Amygdala (tissue), 56 donors: Measurements from ENCODE around the gene CCDC106.

Experiments
- DNase-seq, 56 donors: peaks; one replicate each; lab custom pipeline; 2025; lab: John Stamatoyannopoulos, UW

Gene CCDC106

GRCh38 chr19:55679343-55680257, 31.6 kb downstream of the CCDC106 start:
- no peak for DNase-seq

DNA sequence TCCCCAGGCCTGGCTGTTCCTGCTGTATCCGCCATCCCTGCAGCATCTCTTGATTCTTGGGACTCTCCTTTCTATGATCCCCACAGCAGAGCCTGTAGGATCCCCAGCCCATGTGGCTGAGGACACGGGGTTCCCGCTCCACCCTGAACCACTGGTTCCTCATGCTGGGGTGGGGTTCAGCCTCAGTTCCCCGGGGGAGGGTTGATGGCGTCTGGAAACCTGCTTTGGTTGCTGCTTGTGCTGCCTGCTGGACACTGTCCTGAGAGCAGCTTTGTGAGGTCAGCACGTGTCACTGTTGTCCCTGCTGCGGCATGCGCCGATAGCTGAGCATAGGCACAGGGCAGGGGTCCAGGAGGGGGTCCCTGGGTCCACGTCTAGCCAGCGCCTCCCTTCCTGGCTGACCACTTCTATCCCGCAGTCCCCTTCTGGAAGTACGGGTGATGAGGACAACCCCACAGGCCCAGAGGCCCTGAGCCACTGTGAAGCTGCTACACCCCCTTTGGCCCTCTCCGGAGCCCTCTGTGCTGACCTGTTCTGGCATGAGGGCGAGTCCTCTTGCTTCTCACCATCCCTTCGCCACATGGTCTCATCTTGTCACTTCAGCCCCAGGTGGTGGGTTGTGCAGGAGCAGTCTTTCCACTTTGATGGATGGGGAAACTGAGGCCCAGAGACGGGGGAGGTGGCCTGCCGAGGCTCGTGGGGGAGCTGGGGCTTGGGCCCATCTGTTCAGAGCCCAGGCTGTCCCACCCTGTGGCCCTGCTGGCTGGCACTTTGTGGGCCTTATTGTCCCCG, 32.5 kb downstream of the CCDC106 start:
- DNase-seq: no peak

GRCh38 chr19:55681131-55682092, 33.4 kb downstream of the CCDC106 start:
- no peak for DNase-seq

GRCh38 chr19:55683449-55684261, 35.6 kb downstream of the CCDC106 start:
- no peak for DNase-seq

DNA sequence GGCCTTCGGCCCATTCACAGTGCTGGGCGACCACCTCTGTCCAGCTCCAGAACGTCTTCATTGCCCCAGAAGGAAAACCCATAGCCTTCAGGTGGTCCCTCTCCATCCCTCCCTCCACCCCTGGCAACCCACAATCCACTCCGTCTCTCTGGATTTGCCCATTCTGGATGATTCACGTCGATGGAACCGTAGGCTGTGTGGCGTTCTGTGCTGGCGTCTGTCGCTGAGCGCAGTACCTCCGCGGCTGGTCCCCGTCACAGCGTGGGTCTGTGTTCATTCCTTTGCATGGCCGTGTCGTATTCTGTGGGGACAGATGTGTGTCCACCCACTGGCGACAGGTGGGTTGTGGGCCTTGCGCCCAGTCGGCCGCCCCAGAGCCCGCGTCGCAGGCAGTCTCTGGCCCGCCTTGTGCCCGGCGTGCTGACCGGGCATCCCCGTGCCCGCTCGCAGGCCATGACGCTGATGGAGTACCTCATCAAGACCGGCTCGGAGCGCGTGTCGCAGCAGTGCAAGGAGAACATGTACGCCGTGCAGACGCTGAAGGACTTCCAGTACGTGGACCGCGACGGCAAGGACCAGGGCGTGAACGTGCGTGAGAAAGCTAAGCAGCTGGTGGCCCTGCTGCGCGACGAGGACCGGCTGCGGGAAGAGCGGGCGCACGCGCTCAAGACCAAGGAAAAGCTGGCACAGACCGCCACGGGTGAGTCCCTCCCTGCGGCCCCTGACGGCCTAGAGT, 37.1 kb downstream of the CCDC106 start:
- no peak for DNase-seq

DNA sequence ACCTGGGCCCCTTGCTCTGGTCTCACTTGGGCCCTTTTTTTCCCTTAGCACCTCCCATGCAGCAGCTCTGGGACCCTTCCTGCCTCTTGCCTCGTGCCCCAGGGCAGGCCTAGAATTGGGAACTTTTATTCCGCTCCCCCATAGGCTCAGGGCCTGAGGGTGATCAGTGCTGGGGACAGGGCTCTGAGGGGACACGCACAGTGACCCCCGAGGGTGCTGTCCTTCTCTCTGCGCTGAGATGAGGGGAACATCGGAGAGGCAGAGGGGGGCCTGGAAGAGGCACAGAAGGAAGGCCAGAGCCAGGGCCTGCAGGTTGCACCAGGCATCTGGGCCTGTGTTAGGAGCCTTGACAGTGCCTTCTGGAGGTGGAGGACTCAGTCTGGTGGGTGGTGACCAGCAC, 37.8 kb downstream of the CCDC106 start:
- no peak for DNase-seq

DNA sequence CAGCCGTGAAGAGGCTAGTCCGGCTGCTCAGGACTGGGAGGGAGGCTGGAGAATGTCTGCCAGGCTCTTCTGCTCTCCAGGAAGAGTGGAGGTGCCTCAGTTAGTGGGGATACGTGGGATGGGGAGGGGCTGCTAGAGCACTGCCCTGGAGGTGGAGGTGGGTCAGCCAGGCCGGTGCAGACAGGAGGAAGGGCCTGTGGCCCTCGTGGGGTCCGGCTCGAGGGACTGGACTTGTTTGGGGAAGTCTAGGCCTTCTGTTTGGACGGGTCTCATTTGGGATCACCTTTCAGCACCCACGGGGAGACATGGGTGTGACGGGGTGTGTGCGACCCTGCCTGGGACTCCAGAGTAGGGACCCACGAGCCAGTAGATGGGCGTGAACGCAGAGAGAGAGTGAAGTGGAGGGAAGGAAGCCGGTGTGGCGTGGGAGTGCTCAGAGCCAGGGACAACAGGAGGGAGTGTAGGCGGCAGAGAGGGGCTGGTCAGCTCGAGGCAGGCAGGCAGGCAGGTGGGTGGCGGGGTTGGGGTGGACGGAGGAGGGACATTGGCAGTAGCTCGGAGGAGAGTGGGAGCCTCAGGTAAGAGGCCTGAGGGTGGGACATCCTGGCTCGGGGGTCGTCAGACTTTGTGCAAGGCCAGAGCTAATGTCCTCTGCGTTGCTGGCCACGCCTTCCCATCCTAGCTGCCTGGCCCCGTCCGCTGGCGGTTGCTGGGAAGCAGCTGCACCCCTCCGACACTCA, 38.5 kb downstream of the CCDC106 start:
- DNase-seq: no peak

DNA sequence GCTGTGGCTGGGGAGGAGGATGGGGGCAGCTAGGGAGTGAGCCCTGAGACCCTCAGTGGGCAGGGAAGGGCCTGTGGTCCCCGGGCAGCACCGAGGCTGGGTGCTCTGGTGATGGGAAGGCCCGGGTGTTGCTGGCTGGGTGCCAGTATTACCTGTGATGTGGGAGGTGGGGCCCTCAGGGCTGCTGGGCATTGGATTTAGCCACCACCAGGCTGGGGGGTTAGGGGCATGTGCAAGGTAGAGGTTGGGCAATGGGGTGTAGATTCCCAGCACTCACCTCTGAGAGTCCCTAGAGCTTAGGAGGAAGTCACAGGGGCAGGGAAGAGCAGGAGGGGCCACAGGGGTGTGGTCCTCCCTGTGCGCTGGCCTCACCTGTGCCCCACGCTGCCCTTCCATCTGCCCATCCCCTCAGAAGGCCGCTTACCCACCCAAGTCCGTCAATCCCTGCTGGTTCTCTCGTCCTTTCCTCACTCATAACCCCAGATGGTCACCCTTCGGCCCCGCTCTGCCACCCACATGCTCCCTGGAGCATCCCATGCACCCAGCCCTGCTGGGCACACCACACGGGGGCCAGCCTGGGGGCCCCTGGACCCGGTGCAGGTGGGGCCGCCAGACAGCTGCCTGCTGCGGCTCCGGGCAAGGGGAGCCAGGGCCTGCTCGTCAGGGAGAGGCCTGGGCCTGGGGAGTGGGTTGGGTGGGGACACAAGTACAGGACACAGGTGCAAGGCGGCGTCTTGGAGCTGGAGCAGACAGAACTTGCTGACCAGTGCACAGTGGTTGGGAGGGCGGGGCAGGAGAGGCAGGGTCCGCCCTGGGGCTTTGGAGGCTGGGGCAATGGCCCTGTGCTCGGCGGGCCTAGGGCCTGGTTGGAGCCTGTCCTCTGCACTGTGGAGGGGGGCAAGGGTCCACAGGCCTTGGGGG, 39.5 kb downstream of the CCDC106 start:
- DNase-seq: no peak

DNA sequence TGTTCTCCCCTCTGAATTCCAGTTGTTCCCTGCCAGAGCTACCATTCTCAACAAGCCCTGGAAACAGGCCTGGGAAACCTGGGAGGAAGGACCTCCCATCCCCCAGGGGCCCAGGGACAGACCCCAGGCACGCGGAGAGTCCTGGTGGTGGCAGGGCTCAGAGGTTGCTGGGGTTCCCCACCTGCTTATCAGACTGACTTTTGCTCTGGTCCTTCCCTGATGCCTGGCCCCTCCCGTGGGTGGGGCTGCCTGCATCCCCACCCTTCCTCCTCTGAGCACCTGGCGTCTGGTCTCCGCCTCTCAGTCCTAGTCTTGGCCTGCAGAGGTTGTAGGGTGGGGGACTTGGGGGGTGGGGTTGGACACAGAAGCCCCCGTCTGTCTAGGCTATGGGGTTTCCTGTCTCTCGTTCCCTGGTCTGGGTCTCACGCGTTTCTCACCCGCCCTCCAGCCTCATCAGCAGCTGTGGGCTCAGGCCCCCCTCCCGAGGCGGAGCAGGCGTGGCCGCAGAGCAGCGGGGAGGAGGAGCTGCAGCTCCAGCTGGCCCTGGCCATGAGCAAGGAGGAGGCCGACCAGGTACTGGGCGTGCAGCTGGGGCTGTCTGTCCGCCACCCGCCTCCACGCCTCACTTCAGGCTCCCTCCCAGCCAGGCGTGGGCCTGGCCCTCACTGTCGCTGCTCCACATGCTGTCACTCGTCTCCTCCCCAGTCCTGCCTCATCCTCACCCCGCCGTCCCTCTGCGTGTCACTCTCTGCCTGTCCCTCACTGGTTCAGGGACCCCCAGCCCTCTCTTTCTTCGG, 40.6 kb downstream of the CCDC106 start:
- DNase-seq: peak in 10 of 56 donors; percentile 6 to 41 (median 24)

GRCh38 chr19:55689411-55690108, 41.5 kb downstream of the CCDC106 start:
- no peak for DNase-seq

DNA sequence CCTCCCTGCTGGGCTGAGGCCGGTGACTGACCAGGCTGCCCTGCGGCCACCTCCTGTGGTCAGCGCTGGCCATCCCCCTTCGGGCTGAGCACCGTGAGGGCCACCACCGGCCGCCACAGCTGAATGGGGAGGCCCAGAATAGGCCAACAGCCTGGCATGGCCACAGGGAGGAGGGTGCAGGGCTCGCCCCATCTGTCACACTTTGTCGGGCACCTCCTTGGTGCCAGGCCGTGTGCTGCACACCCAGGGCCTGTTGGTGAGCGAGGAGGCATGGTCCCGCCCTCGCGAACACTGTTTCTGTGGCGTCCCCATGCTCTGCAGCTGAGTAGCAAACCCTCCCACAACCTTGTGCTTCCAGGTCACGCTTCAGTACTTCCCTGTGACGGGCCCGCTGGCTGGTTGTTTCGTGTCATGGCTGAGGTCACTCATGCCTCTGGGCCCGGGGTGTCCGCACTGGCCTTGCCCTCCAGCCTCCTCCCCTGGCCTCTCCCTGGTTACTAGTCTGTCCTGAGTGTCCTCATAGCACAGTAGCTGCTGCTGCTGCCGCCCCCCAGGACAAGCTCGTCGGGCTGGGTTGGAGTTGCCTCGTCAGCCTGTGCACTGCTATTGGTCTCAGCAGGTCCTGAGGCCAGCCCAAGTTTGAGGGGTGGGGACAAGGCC, 42.2 kb downstream of the CCDC106 start:
- no peak for DNase-seq

DNA sequence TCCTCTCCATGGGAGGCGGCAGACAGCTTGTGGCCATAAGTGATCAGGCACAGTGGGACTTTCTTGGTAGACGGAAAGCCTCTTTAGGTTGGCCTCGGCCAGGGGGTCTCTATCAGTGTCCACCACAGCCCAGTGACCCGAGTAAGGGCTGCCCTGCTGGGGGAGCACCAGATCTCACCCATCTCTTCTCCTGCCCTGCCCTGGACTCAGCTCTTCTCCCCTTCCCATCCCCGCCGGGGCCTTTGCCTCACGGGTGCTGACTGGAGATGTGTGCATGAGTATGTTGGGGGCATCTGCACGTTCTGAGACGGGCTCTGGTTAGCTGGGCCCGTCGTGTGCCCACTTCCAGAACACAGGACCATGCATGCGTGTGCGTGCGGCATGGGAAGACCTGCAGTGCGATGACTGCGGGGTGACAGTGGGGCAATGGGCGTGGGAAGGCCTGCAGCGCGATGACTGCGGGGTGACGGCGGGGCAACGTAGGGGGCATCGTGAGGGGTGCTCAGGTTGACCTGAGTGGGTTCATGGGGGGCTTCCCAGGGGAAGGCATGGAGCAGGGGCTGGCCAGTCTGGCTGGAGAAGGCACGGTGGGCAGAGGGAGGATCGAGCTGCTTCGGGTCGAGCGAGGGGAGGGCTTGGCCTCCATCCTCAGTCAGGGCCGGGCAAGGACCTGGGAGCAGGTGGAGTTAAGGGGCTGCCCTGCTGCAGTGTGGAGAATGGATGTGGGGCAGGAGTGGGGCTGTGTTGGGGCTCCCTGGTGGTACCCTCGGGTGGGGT, 42.9 kb downstream of the CCDC106 start:
- DNase-seq: no peak

GRCh38 chr19:55691561-55692481, 43.8 kb downstream of the CCDC106 start:
- no peak for DNase-seq
